ENCODE data around the gene TRIM52.

The TRIM52 gene

DNA sequence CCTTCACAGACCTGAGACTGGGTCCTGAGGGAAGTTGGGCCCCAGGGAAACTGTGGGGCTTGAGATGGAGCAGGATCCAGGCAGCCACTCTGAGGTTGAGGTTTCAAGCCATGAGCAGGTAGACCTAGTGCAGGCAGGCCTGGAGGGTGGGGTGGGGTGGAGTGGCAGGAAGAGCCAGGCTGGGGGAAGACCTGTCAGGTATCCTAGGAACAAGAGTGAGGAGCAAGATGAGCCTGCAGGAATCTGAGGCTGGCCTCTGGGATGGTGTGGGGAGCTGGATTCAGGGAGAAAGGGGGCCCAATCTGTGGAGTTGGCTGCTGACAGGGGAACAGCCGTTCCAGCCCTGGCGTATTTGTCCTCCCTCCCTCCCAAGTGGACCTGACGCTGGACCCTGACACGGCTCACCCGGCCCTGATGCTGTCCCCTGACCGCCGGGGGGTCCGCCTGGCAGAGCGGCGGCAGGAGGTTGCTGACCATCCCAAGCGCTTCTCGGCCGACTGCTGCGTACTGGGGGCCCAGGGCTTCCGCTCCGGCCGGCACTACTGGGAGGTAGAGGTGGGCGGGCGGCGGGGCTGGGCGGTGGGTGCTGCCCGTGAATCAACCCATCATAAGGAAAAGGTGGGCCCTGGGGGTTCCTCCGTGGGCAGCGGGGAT is 27.0 kb downstream of the TRIM52 start:
- DNase-seq (ENCODE audit: low spot score): no peak

DNA sequence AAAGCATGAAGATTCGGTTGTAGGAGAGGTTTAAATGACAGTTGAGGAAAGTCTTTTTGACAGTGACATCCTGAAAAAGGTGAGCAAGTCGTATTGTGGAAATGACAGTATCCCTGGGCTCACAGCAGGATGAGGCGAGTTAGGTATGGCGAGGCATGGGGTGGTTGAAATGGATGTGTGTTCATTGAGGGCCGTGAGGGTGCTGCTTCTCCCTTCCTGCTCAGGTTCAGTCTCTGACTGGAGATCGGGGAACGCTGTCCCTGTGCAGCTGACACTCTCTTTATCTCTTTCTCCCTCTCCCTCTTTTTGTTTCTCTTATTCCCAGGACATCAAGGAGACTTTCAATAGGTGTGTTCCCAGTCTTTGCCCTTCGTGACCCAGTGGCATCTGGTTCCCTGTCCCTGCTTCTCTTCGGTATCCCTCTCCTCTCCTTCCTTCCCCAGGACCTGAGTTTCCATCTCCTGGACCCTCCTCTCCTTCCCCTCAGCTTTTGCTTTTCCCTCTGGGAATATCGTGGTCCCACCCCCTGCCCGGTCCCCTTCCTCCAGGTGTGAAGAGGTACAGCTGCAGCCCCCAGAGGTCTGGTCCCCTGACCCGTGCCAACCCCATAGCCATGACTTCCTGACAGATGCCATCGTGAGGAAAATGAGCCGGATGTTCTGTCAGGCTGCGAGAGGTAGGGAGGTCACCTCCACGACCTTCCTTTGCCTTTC is 27.7 kb downstream of the TRIM52 start:
- DNase-seq (ENCODE audit: low spot score): no peak

DNA sequence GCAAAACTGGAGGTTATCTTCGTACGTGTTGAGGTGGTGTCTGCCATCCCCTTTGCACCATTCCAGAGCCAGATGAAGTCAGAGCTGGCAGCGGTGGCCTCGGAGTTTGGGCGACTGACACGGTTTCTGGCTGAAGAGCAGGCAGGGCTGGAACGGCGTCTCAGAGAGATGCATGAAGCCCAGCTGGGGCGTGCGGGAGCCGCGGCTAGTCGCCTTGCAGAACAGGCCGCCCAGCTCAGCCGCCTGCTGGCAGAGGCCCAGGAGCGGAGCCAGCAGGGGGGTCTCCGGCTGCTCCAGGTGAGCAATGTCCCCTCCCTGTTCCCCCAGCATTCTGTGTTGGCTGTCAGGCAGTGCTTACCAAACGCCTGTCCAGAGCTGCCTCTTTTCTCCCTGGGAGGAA is 28.4 kb downstream of the TRIM52 start:
- no peak for DNase-seq (ENCODE audit: low spot score)

DNA sequence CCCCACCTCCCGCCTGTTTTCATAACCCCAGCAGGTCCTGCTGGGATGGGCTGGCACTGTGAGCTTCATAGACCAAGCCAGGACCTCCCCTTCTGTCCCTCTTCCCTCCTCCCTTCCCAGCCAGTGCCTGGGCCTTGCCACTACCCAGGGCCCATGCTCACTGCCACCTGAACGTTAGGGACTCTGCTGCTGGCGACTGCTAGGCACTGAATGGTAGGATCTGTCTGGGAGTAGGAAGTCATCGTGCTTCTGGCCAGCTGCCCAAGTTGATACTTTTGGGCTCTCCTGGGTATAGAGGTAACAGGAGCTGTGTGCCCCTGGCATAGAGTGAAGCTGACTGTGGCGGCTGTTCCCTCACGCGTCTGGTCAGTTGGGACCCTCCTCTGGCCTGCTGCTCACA is 29.5 kb downstream of the TRIM52 start:
- DNase-seq (ENCODE audit: low spot score): no peak

DNA sequence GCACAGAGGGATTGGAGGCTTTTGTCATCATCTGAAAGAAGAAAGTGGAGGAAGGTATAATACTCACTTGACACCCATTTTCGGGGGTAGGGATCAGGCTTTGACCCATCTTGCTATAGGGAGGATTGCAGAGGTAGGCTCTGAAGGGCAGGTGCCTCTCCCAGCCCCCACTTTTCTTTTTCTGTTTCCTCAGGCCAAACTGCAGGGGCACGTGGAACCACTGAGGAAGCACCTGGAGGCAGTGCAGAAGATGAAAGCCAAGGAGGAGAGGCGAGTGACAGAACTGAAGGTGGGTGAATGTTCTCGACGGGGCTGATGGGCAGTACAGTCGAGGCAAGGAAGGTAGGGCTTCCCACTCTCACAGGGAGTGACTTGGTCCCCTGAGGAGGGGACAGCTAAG is 30.4 kb downstream of the TRIM52 start:
- DNase-seq (ENCODE audit: low spot score): no peak

DNA sequence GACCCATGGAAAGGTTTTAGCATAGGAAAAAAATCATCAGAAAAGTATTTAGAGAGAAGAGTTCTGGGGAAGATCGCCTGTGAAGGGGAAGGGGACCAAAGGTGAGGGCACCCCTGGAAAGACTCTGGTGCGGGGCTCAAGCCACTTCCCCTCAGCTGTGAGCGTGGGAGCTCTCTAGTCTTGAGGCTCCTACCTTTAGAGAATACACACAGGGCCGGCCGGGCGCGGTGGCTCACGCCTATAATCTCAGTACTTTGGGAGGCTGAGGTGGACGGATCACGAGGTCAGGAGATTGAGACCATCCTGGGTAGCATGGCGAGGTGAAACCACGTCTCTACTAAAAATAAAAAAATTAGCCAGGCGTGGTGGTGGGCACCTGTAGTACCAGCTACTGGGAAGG is 30.9 kb downstream of the TRIM52 start:
- DNase-seq (ENCODE audit: low spot score): no peak

DNA sequence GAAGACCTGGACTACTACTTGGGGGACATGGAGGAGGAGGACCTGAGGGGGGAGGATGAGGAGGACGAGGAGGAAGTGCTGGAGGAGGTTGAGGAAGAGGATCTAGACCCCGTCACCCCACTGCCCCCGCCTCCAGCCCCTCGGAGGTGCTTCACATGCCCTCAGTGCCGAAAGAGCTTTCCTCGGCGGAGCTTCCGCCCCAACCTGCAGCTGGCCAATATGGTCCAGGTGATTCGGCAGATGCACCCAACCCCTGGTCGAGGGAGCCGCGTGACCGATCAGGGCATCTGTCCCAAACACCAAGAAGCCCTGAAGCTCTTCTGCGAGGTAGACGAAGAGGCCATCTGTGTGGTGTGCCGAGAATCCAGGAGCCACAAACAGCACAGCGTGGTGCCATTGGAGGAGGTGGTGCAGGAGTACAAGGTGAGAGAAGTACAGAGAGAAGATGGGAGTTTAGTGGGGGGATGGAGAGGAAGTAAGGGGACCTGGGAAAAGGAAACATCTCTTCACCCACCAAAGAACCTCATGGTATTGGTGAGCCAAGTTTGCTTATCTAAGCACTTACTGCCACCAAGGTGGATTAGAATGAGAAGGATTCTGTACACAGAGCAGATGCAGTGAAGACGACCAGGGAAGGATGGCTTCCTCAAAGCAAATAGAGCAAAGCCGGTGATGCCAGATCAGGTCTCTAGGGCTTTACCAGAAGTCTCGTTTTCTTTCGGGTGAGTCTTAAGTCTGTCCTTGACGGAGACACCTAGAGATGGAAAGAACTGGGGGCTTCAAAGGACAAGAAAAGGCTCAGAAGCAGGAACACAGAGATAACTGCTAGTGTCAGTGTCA is 36.3 kb downstream of the TRIM52 start:
- no peak for DNase-seq (ENCODE audit: low spot score)

DNA sequence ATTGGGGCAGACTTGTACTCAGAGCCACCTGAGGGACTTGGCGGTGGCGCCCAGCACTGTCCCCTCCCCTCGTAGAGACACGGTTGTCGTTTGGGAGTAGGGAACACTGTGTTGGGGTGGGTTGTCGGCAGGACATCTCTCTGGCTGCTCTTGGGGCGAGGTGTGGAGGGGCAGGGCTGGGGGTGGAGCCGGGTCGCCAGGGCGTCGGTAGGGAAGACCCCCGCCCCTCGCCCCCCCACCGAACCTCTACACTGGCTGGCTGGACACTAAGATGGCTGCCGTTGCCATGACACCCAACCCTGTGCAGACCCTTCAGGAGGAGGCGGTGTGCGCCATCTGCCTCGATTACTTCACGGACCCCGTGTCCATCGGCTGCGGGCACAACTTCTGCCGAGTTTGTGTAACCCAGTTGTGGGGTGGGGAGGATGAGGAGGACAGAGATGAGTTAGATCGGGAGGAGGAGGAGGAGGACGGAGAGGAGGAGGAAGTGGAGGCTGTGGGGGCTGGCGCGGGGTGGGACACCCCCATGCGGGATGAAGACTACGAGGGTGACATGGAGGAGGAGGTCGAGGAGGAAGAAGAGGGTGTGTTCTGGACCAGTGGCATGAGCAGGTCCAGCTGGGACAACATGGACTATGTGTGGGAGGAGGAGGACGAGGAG is 37.1 kb downstream of the TRIM52 start:
- no peak for DNase-seq (ENCODE audit: low spot score)

DNA sequence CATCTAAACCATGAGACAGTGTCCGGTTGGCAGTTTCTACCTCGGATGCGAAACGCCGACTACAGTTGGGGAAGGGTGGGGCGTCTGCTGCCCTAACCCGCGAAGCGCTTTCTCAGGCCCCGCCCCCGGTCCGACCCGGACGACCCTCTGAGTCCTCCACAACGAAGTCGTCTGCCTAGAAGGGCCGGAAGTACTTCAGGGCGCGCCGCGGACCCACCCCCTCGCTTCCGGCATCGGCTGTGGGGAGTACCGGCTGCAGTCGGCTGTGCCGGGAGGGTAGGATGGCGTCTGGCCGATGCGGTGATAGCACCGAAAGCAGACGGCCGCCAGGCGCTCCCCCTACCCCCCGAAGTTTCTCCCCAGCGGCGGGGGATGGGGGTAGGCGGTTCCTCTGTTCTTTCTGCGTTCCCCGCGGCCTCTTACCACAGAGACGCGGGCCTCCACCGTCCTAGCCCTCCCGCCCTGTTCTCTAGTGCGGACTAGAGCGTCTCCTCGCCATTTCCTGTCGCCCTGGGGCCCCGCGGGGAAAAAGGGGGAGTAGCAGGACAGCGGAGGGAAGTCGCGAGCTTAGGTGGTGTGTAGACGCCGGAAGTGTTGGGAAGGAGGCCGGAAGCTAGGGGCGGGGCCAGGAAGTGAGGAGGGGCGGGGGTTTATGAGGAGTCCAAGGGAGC is 37.8 kb downstream of the TRIM52 start, which contains the start of gene TRIM41:
TRIM41 (plus strand) TSS at position 224 of the 671 bp plus-strand sequence. CDS start 719 bp downstream, outside the sequence.
- peak; percentile 96 for DNase-seq (ENCODE audit: low spot score)

DNA sequence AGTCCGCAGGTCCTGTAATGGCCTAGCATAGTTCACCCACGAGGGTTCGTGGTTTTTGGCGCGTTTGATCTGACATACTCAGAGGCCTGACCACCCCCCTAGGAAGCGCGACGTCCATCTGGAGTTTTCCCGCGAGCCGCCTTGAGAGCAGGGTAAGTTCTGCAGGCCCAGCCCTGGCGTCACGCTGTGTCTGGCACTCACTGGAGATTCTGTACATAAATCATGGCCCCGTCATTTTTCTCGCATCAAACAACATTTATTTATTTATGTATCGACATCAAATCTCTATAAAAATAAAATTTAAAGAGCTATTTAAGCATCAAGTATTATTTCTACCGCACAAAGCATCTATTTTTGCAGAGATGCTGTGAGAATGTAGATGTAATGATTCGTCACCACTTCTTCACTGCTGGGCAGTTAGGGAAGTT is 38.3 kb downstream of the TRIM52 start:
- peak; percentile 66 for DNase-seq (ENCODE audit: low spot score)

DNA sequence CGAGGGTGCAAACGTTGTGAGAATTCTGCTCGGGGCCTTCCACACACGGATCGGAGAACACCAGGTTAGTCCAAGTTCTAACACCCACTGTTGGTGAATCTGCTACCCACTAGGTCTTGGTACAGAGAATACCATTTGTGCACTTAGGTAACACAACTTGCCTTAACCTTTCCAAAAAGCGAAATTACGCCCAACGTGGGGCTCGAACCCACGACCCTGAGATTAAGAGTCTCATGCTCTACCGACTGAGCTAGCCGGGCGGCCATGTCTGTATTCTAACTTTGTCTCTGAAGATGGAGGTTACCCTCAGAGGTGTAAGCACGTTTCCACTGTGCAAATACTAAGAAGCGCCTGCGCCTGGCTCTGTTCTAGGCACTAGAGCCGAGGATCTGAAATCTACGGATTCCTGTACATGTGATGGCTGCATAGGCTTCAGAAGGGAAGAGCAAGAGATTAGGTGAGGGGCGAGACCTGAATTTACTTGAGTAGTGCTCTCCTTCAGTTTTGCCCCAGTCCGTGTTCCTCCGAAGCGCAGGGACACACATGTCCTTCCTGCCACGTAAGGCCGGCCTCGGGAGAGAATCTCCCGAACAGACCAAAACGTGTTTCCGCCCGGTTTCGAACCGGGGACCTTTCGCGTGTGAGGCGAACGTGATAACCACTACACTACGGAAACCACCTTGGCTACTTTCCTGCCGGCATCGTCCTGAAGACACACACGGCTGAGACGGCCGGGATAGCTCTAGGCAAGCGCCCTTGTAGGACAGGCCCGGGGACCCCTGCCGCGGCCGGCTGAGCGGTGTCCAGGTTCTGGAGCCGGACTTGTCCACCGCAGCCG is 38.9 kb downstream of the TRIM52 start:
- peak; percentile 87 for DNase-seq (ENCODE audit: low spot score)

DNA sequence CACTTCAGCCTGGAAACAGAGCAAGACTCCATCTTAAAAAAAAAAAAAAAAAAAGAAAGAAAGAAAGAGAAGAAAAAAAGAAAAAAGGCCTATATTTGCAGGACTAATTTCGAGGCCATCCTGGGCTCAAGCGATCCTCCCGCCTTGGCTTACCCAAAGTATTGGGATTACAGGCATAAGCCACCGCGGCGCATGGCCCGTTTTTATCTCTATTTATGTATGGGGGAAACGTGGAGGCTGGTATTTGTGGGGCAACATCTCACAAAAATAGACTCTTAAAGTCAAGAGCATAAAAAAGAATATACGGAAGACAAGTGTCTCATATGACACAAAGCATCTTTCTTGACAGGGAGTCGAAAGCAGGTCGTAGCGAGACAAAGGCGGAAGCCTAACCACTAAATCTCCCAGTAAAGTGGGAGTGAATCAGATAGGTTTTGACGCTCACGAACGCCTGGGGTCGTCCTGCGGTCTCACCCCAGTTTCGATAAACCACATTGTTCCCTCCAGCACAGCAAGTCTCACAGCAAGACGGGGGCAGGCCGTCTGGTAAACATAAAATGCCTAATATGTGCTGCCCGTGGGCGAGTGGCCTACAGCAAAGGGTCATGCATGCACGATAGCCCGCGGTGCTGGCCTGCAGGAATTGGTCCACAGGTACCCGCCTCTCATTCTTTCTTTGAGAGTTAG is 39.7 kb downstream of the TRIM52 start:
- no peak for DNase-seq (ENCODE audit: low spot score)

DNA sequence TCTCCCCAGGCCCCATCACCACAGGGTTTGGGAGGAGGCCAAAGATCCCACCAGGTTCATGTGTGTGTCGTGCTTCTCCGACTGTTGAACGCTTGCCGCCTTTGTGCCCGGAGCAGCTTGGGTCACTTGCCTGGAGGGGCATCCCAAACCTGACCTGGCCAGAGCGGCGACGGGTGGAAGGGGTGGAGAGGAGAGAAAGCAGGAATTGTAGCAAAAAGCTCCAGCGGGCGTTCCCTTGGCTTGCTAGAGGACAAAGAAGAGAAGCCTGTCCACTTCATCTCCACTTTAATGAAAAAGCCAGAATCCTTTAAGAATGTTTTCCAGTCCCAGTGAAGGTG is 40.8 kb downstream of the TRIM52 start:
- no peak for DNase-seq (ENCODE audit: low spot score)

DNA sequence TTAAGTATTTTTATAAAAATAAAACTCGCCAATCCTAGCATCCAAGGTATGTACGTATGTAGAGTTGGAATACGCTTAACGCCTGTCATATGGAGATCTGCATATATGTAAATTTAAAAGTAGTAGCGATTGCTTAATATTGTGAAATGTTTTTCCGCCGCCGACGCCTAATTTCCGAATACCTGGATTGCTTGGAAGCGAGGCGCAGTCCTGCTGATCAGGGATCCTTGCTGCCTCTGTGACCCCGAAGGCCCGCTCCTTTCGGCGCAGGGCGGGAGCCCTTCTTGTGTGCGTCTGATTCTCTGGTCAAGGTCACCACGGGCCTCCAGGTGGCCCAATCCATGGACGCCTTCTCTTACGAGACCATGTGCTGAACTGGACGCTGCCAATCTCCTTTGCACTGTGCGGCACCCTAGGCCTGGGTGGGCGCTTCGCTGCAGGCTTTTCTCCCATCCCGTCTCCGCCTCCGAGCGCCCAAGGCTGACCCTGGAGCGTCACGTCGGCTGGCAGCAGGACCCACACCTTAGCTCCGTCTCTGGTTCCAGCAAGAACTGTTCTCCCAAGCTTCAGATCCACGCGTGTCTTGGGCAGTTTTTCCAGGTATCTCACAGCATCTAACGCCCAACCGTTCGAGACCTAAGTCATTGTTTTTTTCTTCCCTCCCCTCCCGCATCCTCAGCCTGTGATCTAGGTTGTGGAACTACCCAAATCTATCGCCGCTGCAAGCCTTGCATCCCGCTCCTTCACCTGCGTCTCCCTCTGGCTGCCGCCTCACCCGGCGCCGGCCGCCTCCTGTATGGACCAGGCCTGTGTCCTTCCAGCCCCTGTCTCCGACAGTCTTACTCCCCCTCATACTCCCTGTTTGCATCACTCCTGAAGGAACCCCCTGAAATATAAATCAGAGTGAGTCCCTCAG is 41.4 kb downstream of the TRIM52 start:
- DNase-seq (ENCODE audit: low spot score): no peak

DNA sequence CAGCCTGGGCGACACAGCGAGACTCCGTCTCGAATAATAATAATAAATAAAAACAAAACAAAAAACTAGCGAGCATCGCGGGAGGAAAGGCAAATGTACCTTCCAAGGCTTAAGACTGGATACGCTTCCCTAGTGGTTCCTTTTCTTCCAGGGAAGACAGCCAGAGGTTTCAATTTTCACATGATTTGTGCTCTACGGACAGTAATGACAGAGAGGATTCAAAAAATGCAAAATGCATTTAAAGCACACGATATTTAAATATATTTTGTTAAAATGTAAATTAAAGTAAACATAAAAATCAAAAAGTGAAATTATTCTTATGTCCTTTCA is 42.2 kb downstream of the TRIM52 start:
- peak; percentile 25 for DNase-seq (ENCODE audit: low spot score)

DNA sequence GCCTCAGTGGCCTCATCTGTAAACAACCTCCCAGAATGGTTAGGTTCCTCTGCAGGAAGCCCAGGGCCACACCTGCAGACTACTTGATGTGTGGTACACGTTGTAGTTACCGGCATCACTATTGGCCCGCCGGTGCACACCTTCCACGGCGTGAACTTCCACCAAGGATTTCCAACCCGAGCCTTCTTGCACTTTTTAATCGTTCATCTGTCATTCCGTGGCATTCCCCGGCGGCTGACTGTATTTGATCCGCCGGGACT is 43.2 kb downstream of the TRIM52 start:
- peak; percentile 51 for DNase-seq (ENCODE audit: low spot score)

DNA sequence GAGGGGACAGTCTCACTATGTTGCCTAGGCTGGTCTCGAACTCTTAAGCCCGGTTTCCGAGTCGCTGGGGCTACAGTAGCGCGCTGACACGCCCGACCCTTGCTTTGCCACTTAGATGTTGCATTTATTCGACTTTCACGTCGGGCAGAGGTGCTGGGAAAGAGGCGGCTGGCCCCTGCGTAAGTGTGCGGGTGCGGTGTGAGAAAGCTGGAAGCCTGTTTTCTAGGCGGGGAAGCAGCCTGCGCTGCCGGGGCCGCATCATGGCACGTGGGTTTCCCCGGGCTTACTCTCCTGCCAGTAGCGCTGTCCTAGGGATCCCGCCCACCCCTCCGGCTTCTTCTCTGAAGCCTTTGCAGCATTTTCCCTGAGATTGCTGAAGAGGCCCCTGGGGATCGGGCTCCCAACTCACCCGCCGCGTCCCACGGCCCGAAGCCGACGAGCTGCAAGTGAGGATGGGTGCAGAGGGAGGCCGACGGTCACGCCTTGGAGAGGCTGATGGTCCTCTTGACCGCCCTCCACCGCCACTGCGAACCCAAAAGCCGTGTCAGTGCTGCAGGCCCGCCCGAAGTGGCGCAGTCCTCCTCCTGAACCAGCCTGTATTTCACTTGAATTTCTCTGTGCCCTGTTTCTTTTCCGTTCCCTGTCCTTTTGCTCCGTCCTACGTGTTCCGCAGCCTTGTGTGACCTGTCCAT is 43.7 kb downstream of the TRIM52 start:
- peak; percentile 64 for DNase-seq (ENCODE audit: low spot score)

DNA sequence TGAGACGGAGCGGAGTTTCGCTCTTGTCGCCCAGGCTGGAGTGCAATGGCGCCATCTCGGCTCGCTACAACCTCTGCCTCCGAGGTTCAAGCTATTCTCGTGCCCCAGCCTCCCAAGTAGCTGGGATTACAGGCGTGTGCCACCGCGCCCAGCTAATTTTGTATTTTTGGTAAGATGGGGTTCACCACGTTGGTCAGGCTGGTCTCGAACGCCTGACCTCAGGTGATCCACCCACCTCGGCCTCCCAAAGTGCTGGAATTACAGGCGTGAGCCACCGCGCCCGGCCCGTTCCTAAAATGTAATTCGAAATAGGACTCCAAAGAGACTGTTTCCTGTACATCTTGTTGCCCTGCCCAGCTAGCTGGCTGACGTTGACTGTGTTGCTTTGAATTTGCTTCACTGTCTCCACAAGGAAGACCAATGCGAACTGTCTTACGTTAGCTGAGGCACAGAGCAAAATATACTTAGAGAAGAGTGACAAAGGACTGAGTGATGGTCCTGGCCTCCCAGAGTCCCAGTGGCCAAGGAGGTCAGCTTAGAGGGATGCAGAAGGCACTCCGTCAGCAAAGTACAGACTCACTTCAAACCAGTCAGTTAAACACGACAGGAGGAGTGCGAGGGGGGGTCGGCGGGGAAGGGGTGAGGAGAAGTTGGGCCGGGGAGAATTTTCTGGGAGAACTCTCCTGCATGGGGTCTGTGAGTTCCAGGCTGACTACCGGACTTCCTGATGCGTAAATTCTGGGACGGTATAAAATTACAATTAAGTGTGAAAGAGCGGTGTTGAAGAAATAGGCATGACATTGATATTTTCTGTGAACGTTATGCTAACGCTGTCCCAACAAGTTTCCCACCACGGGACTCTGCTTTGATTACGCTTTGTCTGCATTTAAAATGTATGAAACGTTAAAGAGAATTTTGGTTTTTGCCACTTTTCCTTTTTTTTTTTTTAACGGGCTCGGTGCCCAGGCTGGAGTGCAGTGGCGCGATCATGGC is 44.6 kb downstream of the TRIM52 start:
- peak; percentile 50 for DNase-seq (ENCODE audit: low spot score)

Measured in LoVo (cell line).